Hematopoietic multipotent progenitor cell treated with erythropoietin and hydrocortisone succinate and interleukin-3 and kit ligand, for 8 days (in vitro differentiated cells): ENCODE results near the gene NEUROG3.

ENCODE experiments used
- DNase-seq: peaks from one replicate; pipeline ENCODE4 v3.0.0-alpha.2; 2015

The NEUROG3 gene

GRCh38 chr10:69573056-69573806 is at the start of gene NEUROG3:
Gene NEUROG3, minus strand, starts transcription at chr10:69573422. Its CDS starts 379 bp downstream, at chr10:69573043.
- no peak for DNase-seq

- no peak for DNase-seq
Measured at GRCh38 chr10:69620625-69621024, 47.4 kb upstream of the NEUROG3 start.

GRCh38 chr10:69619626-69620025 is 46.4 kb upstream of the NEUROG3 start:
- no peak for DNase-seq

GRCh38 chr10:69618746-69619145 is 45.5 kb upstream of the NEUROG3 start:
- DNase-seq = no peak

- no peak for DNase-seq
Measured at GRCh38 chr10:69616358-69616757, 43.1 kb upstream of the NEUROG3 start.

GRCh38 chr10:69614130-69614529 is 40.9 kb upstream of the NEUROG3 start:
- DNase-seq = no peak

- no peak for DNase-seq
Measured at GRCh38 chr10:69612760-69613159, 39.5 kb upstream of the NEUROG3 start.

GRCh38 chr10:69609077-69609476 is 35.9 kb upstream of the NEUROG3 start:
- DNase-seq = no peak

GRCh38 chr10:69600761-69601330 is 27.6 kb upstream of the NEUROG3 start:
- no peak for DNase-seq

GRCh38 chr10:69588358-69588757 is 15.1 kb upstream of the NEUROG3 start:
- no peak for DNase-seq

GRCh38 chr10:69584624-69585023 is 11.4 kb upstream of the NEUROG3 start:
- DNase-seq = no peak

GRCh38 chr10:69583106-69583505 is 9.9 kb upstream of the NEUROG3 start:
- DNase-seq = no peak

- DNase-seq = no peak
Measured at GRCh38 chr10:69580435-69580834, 7.2 kb upstream of the NEUROG3 start.

GRCh38 chr10:69579464-69580060 is 6.3 kb upstream of the NEUROG3 start:
- no peak for DNase-seq

GRCh38 chr10:69578508-69578991 is 5.3 kb upstream of the NEUROG3 start:
- no peak for DNase-seq

GRCh38 chr10:69577268-69578232 is 4.3 kb upstream of the NEUROG3 start:
- no peak for DNase-seq

- no peak for DNase-seq
Measured at GRCh38 chr10:69576334-69577011, 3.3 kb upstream of the NEUROG3 start.

- DNase-seq = no peak
Measured at GRCh38 chr10:69575164-69575722, 2.0 kb upstream of the NEUROG3 start.

GRCh38 chr10:69574571-69574978 is 1.4 kb upstream of the NEUROG3 start:
- peak; percentile 10 for DNase-seq

- no peak for DNase-seq
Measured at GRCh38 chr10:69572159-69573055, 815 bp downstream of the NEUROG3 start.

GRCh38 chr10:69571618-69572158 is 1.5 kb downstream of the NEUROG3 start:
- no peak for DNase-seq
